ENCODE measurements around the gene KLC3.
"Not testable (repeated sequence)": the region's sequence is repeated elsewhere in the genome, so short reads cannot be mapped to it uniquely, and the experiment has no call there.

KLC3 gene

GRCh38 chr19:45320997-45321775 is 19.4 kb upstream of the KLC3 start:
- DNase-seq (ENCODE audit: low spot score): no peak

- no peak for DNase-seq (ENCODE audit: low spot score)
Observed at GRCh38 chr19:45321848-45322247, 18.7 kb upstream of the KLC3 start.

- no peak for DNase-seq (ENCODE audit: low spot score)
Observed at GRCh38 chr19:45322311-45322710, 18.2 kb upstream of the KLC3 start.

GRCh38 chr19:45322744-45323281 is 17.7 kb upstream of the KLC3 start, which contains the start of gene CKM:
Gene CKM (minus strand): TSS chr19:45322875. CDS start chr19:45319713, 3,162 bp downstream.
- DNase-seq (ENCODE audit: low spot score): no peak

GRCh38 chr19:45323671-45324081 is 16.9 kb upstream of the KLC3 start:
- DNase-seq (ENCODE audit: low spot score): no peak

GRCh38 chr19:45324349-45324907 is 16.1 kb upstream of the KLC3 start:
- DNase-seq (ENCODE audit: low spot score): no peak

GRCh38 chr19:45327404-45328143 is 13.0 kb upstream of the KLC3 start:
- no peak for DNase-seq (ENCODE audit: low spot score)

GRCh38 chr19:45331411-45331810 is 9.1 kb upstream of the KLC3 start:
- DNase-seq (ENCODE audit: low spot score): no peak

GRCh38 chr19:45333609-45334303 is 6.8 kb upstream of the KLC3 start:
- no peak for DNase-seq (ENCODE audit: low spot score)

- not testable (repeated sequence) for DNase-seq (ENCODE audit: low spot score)
Observed at GRCh38 chr19:45334881-45335280, 5.7 kb upstream of the KLC3 start.

- DNase-seq (ENCODE audit: low spot score): no peak
Observed at GRCh38 chr19:45336696-45337251, 3.8 kb upstream of the KLC3 start.

GRCh38 chr19:45339629-45340028 is 921 bp upstream of the KLC3 start:
- no peak for DNase-seq (ENCODE audit: low spot score)

- no peak for DNase-seq (ENCODE audit: low spot score)
Observed at GRCh38 chr19:45340899-45341453, 426 bp downstream of the KLC3 start.

- no peak for DNase-seq (ENCODE audit: low spot score)
Observed at GRCh38 chr19:45342911-45343310, 2.4 kb downstream of the KLC3 start.

- DNase-seq (ENCODE audit: low spot score): no peak
Observed at GRCh38 chr19:45344621-45345505, 4.3 kb downstream of the KLC3 start.

GRCh38 chr19:45345506-45345860 is 4.9 kb downstream of the KLC3 start:
- DNase-seq (ENCODE audit: low spot score): no peak

- no peak for DNase-seq (ENCODE audit: low spot score)
Observed at GRCh38 chr19:45346449-45346848, 5.9 kb downstream of the KLC3 start.

GRCh38 chr19:45347570-45348366 is 7.2 kb downstream of the KLC3 start:
- no peak for DNase-seq (ENCODE audit: low spot score)

- no peak for DNase-seq (ENCODE audit: low spot score)
Observed at GRCh38 chr19:45348367-45349125, 8.0 kb downstream of the KLC3 start.
